ENCODE results near the gene KRTAP12-1.

- TF ChIP-seq CTCF (IDR thresholded peaks at IDR 0.05; ENCODE audit: low read length) (no peak), EZH2 (IDR thresholded peaks at IDR 0.05; ENCODE audit: borderline replicate concordance, low read length) (no peak)
Observed at GRCh38 chr21:44650265-44650972, 31.5 kb downstream of the KRTAP12-1 start.

Data from OCI-LY1 (cell line).